SK-N-SH (cell line): ENCODE results near the gene EEF1A2.

ENCODE experiments used
- CTCF ChIP-seq: fragments of 200-600 bp; sonication (generic); IDR thresholded peaks from 2 replicates; pipeline ENCODE4 v1.6.1; 2017; ENCODE audit warnings: antibody characterized with exemption, mild to moderate bottlenecking, moderate library complexity
- EP300 ChIP-seq, 2 experiments: IDR thresholded peaks; 2 replicates each; pipeline versions ENCODE4 v1.4.0 to v1.6.1; 2012; ENCODE audit warnings: borderline replicate concordance in 1 of 2, low read depth in 1 of 2, low read length in 1 of 2
- SIN3A ChIP-seq: IDR thresholded peaks from 2 replicates; pipeline ENCODE4 v1.6.1; 2012; ENCODE audit warnings: low read depth, mild to moderate bottlenecking, low read length, moderate library complexity, borderline replicate concordance
- TCF12 ChIP-seq: IDR thresholded peaks from 2 replicates; pipeline ENCODE4 v1.4.0; 2012

GRCh38 chr20:63517376-63518309 lies 18.8 kb upstream of the EEF1A2 start:
- TF ChIP-seq TCF12 (no peak), CTCF (no peak), EP300 (IDR thresholded peaks at IDR 0.05; ENCODE audit: borderline replicate concordance in 1 of 2, low read depth in 1 of 2, low read length in 1 of 2) (no peak), SIN3A (no peak)
